GM12891 (cell line): ENCODE data around the gene ZSWIM3.

Experiments
- DNase-seq: peaks from one replicate; pipeline ENCODE4 v3.0.0; 2011; ENCODE audit warnings: low spot score; ENCODE audit not compliant: insufficient read length
- FAIRE-seq: peaks from 2 replicates; lab custom pipeline; 2011; peaks lifted over from hg19 to GRCh38; lab: Jason Lieb, UNC
- PAX5 ChIP-seq: IDR thresholded peaks from 2 replicates; pipeline ENCODE4 v1.6.1; 2011; ENCODE audit warnings: low read length, moderate library complexity, mild to moderate bottlenecking; ENCODE audit not compliant: insufficient read depth, severe bottlenecking
- POLR2A ChIP-seq: IDR thresholded peaks from 2 replicates; pipeline ENCODE4 v1.6.1; 2011; ENCODE audit warnings: low read depth, low read length, control low read depth
- POLR2AphosphoS5 ChIP-seq: IDR thresholded peaks from 2 replicates; pipeline ENCODE4 v1.6.1; 2011; ENCODE audit warnings: low read depth, low read length, control low read depth
- POU2F2 ChIP-seq: IDR thresholded peaks from 2 replicates; pipeline ENCODE4 v1.6.1; 2011; ENCODE audit warnings: low read depth, mild to moderate bottlenecking, control low read depth, low read length, moderate library complexity
- SPI1 ChIP-seq: IDR thresholded peaks from 2 replicates; pipeline ENCODE4 v1.6.1; 2011; ENCODE audit warnings: low read depth, low read length, control low read depth
- TAF1 ChIP-seq: IDR thresholded peaks from 2 replicates; pipeline ENCODE4 v1.6.1; 2011; ENCODE audit warnings: low read depth, low read length, control low read depth

The ZSWIM3 gene

DNA sequence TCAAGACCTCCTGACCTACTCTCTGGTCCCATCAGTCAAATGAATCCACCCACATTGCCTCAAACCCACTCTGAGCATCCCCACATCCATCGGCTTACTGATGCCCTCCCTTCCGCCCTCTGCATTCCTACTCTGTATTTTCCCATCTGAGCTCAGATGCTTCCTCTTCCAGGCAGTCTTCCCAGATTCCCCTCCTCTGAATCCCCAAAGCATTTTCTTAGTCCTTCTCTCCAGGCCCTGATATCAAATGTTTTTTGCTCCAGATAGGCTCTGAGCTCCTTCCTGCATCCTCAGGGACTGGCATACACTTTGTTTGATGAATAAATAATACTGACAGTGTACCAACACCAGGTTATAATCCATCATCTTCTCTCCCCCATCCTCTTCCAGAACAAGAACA lies 50.7 kb downstream of the ZSWIM3 start:
- FAIRE-seq (no peak), DNase-seq (no peak)
- TF ChIP-seq POLR2A (no peak), POLR2AphosphoS5 (no peak), SPI1 (no peak), TAF1 (no peak), PAX5 (no peak), POU2F2 (no peak)

DNA sequence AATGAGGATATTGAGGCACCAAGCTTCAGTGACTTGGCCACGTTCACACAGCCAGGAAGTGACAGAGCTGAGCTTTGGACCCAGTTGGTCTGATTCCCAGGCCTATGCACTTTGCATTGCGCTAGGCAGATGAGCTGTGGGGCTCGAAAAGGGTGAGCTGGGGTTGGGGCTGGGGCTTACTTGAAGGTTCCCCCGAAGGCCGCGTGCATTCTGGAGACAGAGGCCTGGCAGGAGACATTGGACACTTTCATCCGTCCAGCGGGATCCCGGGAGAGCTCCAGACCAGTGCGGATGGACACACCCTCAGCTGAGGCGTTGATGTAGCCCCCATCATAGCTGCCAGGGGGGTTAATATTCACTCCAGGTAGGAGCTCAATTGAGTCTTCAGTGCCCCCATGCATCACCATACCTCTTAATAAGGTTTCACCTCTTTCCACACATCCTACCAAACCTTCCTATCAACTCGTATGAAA lies 52.0 kb downstream of the ZSWIM3 start:
- FAIRE-seq = no peak
- no peak for DNase-seq
- no peak for TF ChIP-seq POLR2AphosphoS5
- no peak for TF ChIP-seq POU2F2

DNA sequence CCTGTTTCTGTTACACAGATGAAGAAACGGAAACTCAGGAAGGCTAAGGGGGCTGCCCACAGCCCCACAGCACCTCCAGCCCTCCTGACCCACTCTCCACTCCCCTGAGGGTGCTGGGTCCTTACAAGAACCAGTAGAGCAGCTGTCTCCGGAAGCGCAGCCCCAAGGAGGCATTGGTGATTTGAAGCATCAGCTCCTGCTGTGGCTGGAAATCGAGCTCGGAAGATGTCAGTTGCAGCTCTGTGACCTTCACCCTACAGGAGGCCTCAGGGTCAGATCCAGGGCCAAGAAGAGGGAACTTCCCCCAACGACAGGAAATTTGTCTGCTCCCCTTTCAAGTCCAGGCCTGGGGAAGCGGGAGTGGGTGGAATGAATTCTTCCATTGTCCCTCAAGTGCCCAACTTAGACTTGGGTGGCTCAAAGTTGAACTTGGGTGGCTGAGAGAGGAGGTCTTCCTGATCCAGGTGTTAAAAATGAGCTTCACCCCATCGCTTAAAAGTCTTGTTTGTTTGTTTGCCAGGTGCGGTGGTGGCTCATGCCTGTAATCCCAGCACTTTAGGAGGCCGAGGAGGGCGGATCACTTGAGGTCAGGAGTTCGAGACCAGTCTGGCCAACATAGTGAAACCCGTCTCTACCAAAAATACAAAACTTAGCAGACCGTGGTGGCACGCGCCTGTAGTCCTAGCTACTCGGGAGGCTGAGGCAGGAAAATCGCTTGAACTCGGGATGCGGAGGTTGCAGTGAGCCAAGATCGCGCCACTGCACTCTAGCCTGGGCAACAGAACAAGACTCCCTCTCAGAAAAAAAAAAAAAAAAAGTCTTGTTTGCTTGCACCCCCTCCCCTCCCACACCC lies 52.6 kb downstream of the ZSWIM3 start:
- no peak for DNase-seq
- TF ChIP-seq SPI1 (no peak), POLR2A (no peak), POLR2AphosphoS5 (no peak), PAX5 (no peak), POU2F2 (no peak), TAF1 (no peak)
- FAIRE-seq = no peak

DNA sequence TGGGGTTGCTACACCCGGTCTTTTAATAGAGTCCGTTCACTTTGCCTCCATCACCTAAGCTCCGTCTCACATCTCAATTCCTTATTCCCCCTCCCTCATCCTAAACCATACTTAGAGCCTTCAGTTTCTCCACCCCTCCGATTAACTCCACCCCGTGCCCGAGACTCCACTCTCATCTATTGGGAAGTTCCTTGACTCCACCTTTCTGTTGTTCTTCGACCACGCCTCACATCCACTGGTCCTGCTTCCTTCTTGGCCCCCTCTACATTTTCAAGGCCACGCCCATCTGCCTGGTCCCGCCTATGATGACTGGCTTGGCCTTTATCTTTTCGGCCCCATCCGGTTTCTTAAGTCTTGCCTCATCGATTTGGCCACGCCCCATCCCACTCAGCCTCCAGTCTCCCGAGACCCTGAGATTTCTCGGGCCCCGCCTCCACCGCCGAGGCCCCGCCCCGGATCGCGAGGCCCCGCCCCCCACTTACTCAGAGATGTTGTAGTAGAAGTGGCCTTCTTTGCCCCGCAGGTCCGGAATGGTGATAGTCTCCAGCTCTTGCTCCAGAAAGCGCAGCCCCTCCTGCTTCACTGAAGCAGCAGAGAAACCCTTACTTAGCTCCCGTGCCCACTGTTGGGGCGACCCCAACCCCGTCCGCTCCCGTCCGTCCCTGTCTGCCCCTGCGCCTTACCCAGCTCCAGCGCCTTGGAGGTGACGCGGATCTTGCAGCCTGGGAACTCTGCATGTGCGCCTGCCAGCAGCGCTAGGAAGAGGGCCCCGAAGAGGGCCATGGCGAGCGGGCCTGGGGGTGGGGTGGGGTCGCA lies 53.5 kb downstream of the ZSWIM3 start:
- TF ChIP-seq TAF1 (no peak), POLR2A (0 out of 2 replicates have a peak, but pooled peaks have one; percentile 1)
- DNase-seq (peak; percentile 96), FAIRE-seq (peak; percentile 88)

DNA sequence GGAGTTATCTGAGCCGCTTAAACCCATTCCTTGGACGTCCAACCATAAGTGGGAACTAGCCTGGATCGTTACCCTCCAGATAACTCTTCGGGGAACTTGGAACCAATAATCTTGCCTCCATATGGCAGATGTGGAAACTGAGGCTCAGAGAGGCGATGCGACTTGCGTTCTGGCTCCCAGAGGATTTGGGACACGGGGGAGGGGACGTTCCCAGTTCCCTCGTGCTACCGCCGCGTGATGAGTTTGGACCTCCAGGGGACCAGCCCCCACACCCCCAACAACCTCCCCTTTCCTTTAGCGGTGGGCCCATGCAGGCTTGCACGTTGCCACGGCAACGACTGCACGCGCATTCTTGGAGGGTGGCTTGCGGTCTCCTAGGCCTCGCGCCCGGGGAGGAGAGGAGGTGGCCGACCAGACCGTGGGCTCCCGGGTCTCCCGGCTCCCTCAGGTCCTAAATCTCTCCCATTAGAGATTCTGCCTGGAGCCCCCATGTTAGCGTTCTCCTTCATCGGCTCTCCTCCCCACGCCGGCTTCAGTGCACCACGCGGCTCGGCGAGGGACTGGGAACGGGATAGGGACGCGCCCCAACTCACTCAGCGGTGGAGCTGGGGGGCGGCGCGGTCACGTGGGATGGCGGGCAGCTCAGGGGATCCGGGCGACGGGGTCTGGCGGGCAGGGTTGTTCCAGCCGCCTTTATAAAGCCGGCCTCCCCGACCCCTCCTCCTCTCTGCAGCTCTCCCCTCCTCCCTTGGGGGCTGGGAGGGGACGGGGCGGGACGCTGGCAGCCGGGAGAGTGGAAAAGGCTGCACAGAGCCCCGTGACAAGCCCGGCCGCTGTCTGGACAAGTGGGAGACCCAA lies 54.3 kb downstream of the ZSWIM3 start, which contains the start of gene PLTP:
Gene PLTP (minus strand): TSS at position 670 of the 858 bp plus-strand sequence. CDS start 703 bp downstream, outside the sequence.
- DNase-seq (no peak), FAIRE-seq (no peak)
- TF ChIP-seq TAF1 = no peak
- TF ChIP-seq POLR2A = no peak
- no peak for TF ChIP-seq PAX5
- TF ChIP-seq POU2F2 = no peak
- no peak for TF ChIP-seq SPI1
- TF ChIP-seq POLR2AphosphoS5 = no peak

DNA sequence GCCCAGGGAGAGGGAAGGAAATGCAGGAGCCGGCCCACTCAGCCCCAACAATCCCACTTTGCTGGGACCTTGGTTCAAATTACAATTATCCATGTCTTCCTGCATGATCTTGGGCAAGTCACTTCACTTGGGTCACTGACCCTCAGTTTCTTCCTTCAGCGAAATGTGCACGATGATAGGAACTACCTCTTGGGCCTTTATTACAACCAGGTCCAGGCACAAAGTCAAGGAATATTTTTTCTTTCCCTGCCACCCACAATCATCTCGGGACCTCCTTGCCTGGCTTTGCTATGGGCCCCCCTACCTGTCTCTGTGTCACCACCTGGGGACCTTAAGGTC lies 54.9 kb downstream of the ZSWIM3 start:
- DNase-seq (no peak), FAIRE-seq (no peak)
- TF ChIP-seq SPI1 (no peak), POLR2A (no peak), POU2F2 (no peak), POLR2AphosphoS5 (no peak), TAF1 (no peak), PAX5 (no peak)

DNA sequence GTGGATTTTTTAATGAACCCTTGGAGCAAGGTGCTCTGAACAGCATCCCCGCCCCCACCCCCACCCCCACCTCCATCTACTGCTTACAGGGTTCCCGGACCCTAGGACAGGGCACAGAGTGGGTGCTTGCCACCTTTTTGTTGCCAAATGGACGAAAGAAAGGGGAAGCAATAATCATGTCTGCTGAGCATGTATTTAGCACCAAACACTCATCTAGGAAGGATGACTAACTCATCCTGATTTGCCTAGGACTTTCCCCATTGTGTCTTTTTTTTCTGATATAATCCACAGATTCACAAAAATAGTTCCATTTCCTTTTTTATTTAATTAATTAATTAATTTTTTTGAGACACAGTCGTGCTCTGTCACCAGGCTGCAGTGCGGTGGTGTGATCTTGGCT lies 55.7 kb downstream of the ZSWIM3 start:
- FAIRE-seq (no peak), DNase-seq (no peak)
- TF ChIP-seq POLR2A = no peak
- TF ChIP-seq POU2F2 = no peak
- no peak for TF ChIP-seq TAF1
- no peak for TF ChIP-seq POLR2AphosphoS5
- TF ChIP-seq PAX5 = no peak
- no peak for TF ChIP-seq SPI1

DNA sequence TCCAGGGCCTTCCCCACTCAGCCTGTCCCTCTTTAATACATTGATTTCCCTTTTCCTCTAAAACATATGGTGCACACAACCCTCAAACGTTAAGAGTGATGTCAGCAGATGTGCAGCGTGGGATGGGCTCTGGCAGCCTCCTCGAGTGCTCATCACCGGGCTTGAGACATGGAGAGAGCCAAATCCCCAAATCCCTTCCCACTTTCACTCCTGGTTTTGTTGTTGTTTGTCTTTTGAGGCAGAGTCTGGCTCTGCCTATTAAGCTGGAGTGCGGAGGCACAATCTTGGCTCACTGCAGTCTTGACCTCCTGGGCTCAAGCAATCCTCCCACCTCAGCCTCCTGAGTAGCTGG lies 60.4 kb downstream of the ZSWIM3 start:
- no peak for FAIRE-seq

More for the DNA sequence above, 60.4 kb downstream of the ZSWIM3 start:
- TF ChIP-seq SPI1 = no peak
- no peak for TF ChIP-seq POLR2AphosphoS5
- no peak for TF ChIP-seq POLR2A
- no peak for TF ChIP-seq POU2F2
- TF ChIP-seq TAF1 = no peak
- no peak for TF ChIP-seq PAX5
- no peak for DNase-seq
